Ascending aorta (tissue), 2 donors: Measurements from ENCODE around the gene EPHB2. TPM values are rescaled to one million over a fixed set of nuclear protein-coding genes. Genes with fewer than 3 reads are reported as not detected.

Experiments used
- DNase-seq, 2 donors: peaks; one replicate each; pipeline ENCODE4 v3.0.0-alpha.2; 2019; ENCODE audit warnings: low spot score in 2 of 2
- H3K27ac ChIP-seq, 2 donors: fragments of 200-600 bp; sonication (generic); one replicate each; pipeline ENCODE4 v1.5.1; 2016 to 2017; ENCODE audit warnings: mild to moderate bottlenecking in 1 of 2
- H3K27me3 ChIP-seq: fragments of 200-600 bp; sonication (generic); one replicate; pipeline ENCODE4 v1.5.1; 2017
- H3K36me3 ChIP-seq, 2 donors: fragments of 200-600 bp; sonication (generic); one replicate each; pipeline ENCODE4 v1.5.1; 2016
- H3K4me1 ChIP-seq, 2 donors: fragments of 200-600 bp; sonication (generic); one replicate each; pipeline ENCODE4 v1.5.1; 2016 to 2017; ENCODE audit warnings: mild to moderate bottlenecking in 1 of 2
- H3K4me3 ChIP-seq, 2 donors: fragments of 200-600 bp; sonication (generic); one replicate each; pipeline ENCODE4 v1.5.1; 2016 to 2017; ENCODE audit warnings: mild to moderate bottlenecking in 1 of 2
- H3K9me3 ChIP-seq, 2 donors: fragments of 200-600 bp; sonication (generic); one replicate each; pipeline ENCODE4 v1.5.1; 2016
- CTCF ChIP-seq, 3 experiments: fragments of 200-600 bp in 2 of 3; fragments of 450-650 bp in 1 of 3; sonication (generic) in 2 of 3; IDR thresholded peaks; one replicate each; pipeline ENCODE4 v1.5.1; 2016 to 2019; ENCODE audit warnings: antibody characterized with exemption in 3 of 3, mild to moderate bottlenecking in 1 of 3, moderate library complexity in 1 of 3
- intact Hi-C: fragments of 100-400 bp; cut with DNase I; formaldehyde crosslinking; loops from one replicate; pipeline ENCODE4 v1.15.1; 2023
- total RNA-seq: library from RNA; depleted of rRNA; stranded (reverse); fragments of >200 nt; gene quantifications from one replicate; pipeline ENCODE4 v1.1.0, GENCODE V29; 2016

EPHB2 gene
- total RNA-seq, 1 donor from 2014 or later: 3.2 TPM

GRCh38 chr1:22772014-22772413 is 61.4 kb downstream of the EPHB2 start:
- no peaks in the 10 kb centered on the region for H3K9me3 ChIP-seq
- peak in 1 of 2 donors; percentile 74 for DNase-seq
- H3K27me3 ChIP-seq: no peaks in the 10 kb centered on the region
- intact Hi-C loops: no loop called here
- no peak for TF ChIP-seq CTCF (IDR thresholded peaks at IDR 0.05)
- H3K4me3 ChIP-seq: no peak overlapping the region
- no peaks in the 10 kb centered on the region for H3K36me3 ChIP-seq
- H3K27ac ChIP-seq: peak overlapping the region in 1 of 2 donors; percentile 70
- H3K4me1 ChIP-seq: peaks cover 0 to 14% of the 10 kb centered on the region in 2 donors

- H3K27ac ChIP-seq: peak overlapping the region; percentile 56 to 70
- DNase-seq: peak; percentile 26 to 88
- H3K4me1 ChIP-seq: peaks cover 5 to 14% of the 10 kb centered on the region in 2 donors
Observed at GRCh38 chr1:22773981-22774832, 63.6 kb downstream of the EPHB2 start.

GRCh38 chr1:22774833-22775182 is 64.2 kb downstream of the EPHB2 start:
- no peak for DNase-seq
- Histone ChIP-seq H3K4me1 (peaks cover 5 to 14% of the 10 kb centered on the region in 2 donors), H3K27me3 (no peaks in the 10 kb centered on the region), H3K4me3 (no peak overlapping the region), H3K9me3 (no peaks in the 10 kb centered on the region), H3K27ac (peak overlapping the region in 1 of 2 donors; percentile 70), H3K36me3 (no peaks in the 10 kb centered on the region)
- TF ChIP-seq CTCF (IDR thresholded peaks at IDR 0.05): no peak
- intact Hi-C loops: no loop called here

More at GRCh38 chr1:22773981-22774832, 63.6 kb downstream of the EPHB2 start:
- no peak overlapping the region for H3K4me3 ChIP-seq
- intact Hi-C loops: no loop called here
- no peaks in the 10 kb centered on the region for H3K36me3 ChIP-seq
- no peaks in the 10 kb centered on the region for H3K27me3 ChIP-seq
- H3K9me3 ChIP-seq: no peaks in the 10 kb centered on the region
- no peak for TF ChIP-seq CTCF (IDR thresholded peaks at IDR 0.05)

GRCh38 chr1:22775478-22775877 is 64.8 kb downstream of the EPHB2 start:
- Histone ChIP-seq H3K4me1 (peaks cover 5 to 14% of the 10 kb centered on the region in 2 donors), H3K27ac (no peak overlapping the region), H3K36me3 (no peaks in the 10 kb centered on the region), H3K4me3 (no peak overlapping the region), H3K9me3 (no peaks in the 10 kb centered on the region), H3K27me3 (no peaks in the 10 kb centered on the region)
- TF ChIP-seq CTCF (IDR thresholded peaks at IDR 0.05): no peak
- DNase-seq: no peak
- intact Hi-C loops: no loop called here

- no peak for DNase-seq
- Histone ChIP-seq H3K4me3 (no peak overlapping the region), H3K27ac (no peak overlapping the region), H3K4me1 (peaks cover 5 to 14% of the 10 kb centered on the region in 2 donors), H3K9me3 (no peaks in the 10 kb centered on the region), H3K27me3 (no peaks in the 10 kb centered on the region), H3K36me3 (no peaks in the 10 kb centered on the region)
- no peak for TF ChIP-seq CTCF (IDR thresholded peaks at IDR 0.05)
- intact Hi-C loops: no loop called here
Observed at GRCh38 chr1:22776035-22776613, 65.5 kb downstream of the EPHB2 start.
